CD4-positive, alpha-beta T cell (primary cell): ENCODE results near the gene THAP12. TPM values are rescaled to one million over a fixed set of nuclear protein-coding genes. Genes with fewer than 3 reads are reported as not detected.

Experiments used
- ATAC-seq: fragments of 200-7000 bp; cut with Tn5 transposase; one replicate; pipeline ENCODE4 v1.10.0; 2022; ENCODE audit warnings: mild to moderate bottlenecking; ENCODE audit not compliant: poor library complexity
- CTCF ChIA-PET: fragments of 350-600 bp; sonication (Branson Sonifier 250); formaldehyde crosslinking; loops from one replicate; lab custom pipeline; 2021; ENCODE audit warnings: antibody characterized with exemption, inconsistent platforms; lab: Charles Lee
- POLR2A ChIA-PET: fragments of 350-600 bp; sonication (Branson Sonifier 250); formaldehyde crosslinking; loops from one replicate; lab custom pipeline; 2021; ENCODE audit warnings: antibody characterized with exemption, inconsistent platforms; lab: Charles Lee
- DNase-seq, 14 experiments: peaks; one replicate each; pipeline ENCODE4 v3.0.0-alpha.2; 2013 to 2020; ENCODE audit warnings: mixed read lengths in 2 of 14
- H3K27ac ChIP-seq, 2 donors: one replicate each; pipeline versions ENCODE4 v1.5.1 to v1.7.0; 2013; ENCODE audit warnings: low read length in 2 of 2, low read depth in 1 of 2, mild to moderate bottlenecking in 1 of 2
- H3K27me3 ChIP-seq, 2 experiments: 1 replicate in 1 of 2; 2 replicates in 1 of 2; pipeline versions ENCODE4 v1.6.1 to v1.7.0; 2013; ENCODE audit warnings: low read length in 2 of 2, control low read depth in 1 of 2, mild to moderate bottlenecking in 1 of 2, moderate library complexity in 1 of 2; ENCODE audit not compliant: insufficient read depth in 2 of 2, control insufficient read depth in 1 of 2
- H3K36me3 ChIP-seq: one replicate; pipeline ENCODE4 v1.6.1; 2013; ENCODE audit warnings: low read length, control low read depth; ENCODE audit not compliant: insufficient read depth
- H3K4me1 ChIP-seq: one replicate; pipeline ENCODE4 v1.6.1; 2013; ENCODE audit warnings: low read length, control low read depth; ENCODE audit not compliant: insufficient read depth
- H3K4me3 ChIP-seq: one replicate; pipeline ENCODE4 v1.5.1; 2013; ENCODE audit warnings: mild to moderate bottlenecking, low read length, moderate library complexity
- H3K9me3 ChIP-seq, 2 experiments: 1 replicate in 1 of 2; 2 replicates in 1 of 2; pipeline versions ENCODE4 v1.6.1 to v1.7.0; 2013; ENCODE audit warnings: low read length in 2 of 2, mild to moderate bottlenecking in 2 of 2, control low read depth in 1 of 2, moderate library complexity in 1 of 2; ENCODE audit not compliant: control insufficient read depth in 1 of 2, insufficient read depth in 1 of 2
- H3K27ac Mint-ChIP-seq: one replicate; pipeline ENCODE4 v1.8.0; 2020; ENCODE audit warnings: mixed read lengths
- H3K27me3 Mint-ChIP-seq: one replicate; pipeline ENCODE4 v1.8.0; 2021; ENCODE audit warnings: mixed read lengths
- H3K36me3 Mint-ChIP-seq: one replicate; pipeline ENCODE4 v1.8.0; 2021; ENCODE audit warnings: low read depth, mixed read lengths
- H3K4me1 Mint-ChIP-seq: one replicate; pipeline ENCODE4 v1.8.0; 2021; ENCODE audit warnings: low read depth, mixed read lengths
- H3K4me3 Mint-ChIP-seq: one replicate; pipeline ENCODE4 v1.8.0; 2020; ENCODE audit warnings: mild to moderate bottlenecking, mixed read lengths
- H3K9me3 Mint-ChIP-seq: one replicate; pipeline ENCODE4 v1.8.0; 2020; ENCODE audit warnings: mixed read lengths
- intact Hi-C, 2 experiments: fragments of 100-400 bp; cut with DNase I in 1 of 2; cut with micrococcal nuclease in 1 of 2; formaldehyde crosslinking; loops; one replicate each; pipeline versions ENCODE4 v1.15.1 to v1.9.0; 2023 to 2025; cut with DNase I, micrococcal nuclease
- total RNA-seq, 174 experiments: library from RNA in 2 of 174; stranded (reverse) in 2 of 174; gene quantifications; one replicate each; pipeline ENCODE4 v1.2.3 and lab custom pipeline; 2021 to 2026
- TF ChIP-seq, protein P1 (sequence below): fragments of 200-600 bp; IDR thresholded peaks from one replicate; pipeline ENCODE4 v1.8.0; 2022; ENCODE audit warnings: antibody characterized with exemption, mild to moderate bottlenecking

The THAP12 gene
- total RNA-seq, 2 experiments from 2014 or later: 34.8 to 36.3 TPM

GRCh38 chr11:76315182-76315853 lies 65.6 kb downstream of the THAP12 start:
- no peak overlapping the region for H3K4me3 Mint-ChIP-seq
- H3K9me3 ChIP-seq: no peaks in the 10 kb centered on the region
- no peaks in the 10 kb centered on the region for H3K36me3 Mint-ChIP-seq
- peaks cover 4% of the 10 kb centered on the region for H3K4me1 ChIP-seq
- TF ChIP-seq, protein P1, sequence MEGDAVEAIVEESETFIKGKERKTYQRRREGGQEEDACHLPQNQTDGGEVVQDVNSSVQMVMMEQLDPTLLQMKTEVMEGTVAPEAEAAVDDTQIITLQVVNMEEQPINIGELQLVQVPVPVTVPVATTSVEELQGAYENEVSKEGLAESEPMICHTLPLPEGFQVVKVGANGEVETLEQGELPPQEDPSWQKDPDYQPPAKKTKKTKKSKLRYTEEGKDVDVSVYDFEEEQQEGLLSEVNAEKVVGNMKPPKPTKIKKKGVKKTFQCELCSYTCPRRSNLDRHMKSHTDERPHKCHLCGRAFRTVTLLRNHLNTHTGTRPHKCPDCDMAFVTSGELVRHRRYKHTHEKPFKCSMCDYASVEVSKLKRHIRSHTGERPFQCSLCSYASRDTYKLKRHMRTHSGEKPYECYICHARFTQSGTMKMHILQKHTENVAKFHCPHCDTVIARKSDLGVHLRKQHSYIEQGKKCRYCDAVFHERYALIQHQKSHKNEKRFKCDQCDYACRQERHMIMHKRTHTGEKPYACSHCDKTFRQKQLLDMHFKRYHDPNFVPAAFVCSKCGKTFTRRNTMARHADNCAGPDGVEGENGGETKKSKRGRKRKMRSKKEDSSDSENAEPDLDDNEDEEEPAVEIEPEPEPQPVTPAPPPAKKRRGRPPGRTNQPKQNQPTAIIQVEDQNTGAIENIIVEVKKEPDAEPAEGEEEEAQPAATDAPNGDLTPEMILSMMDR: no peak
- peaks cover 11% of the 10 kb centered on the region for H3K27me3 Mint-ChIP-seq
- H3K4me1 Mint-ChIP-seq: no peaks in the 10 kb centered on the region
- peaks cover 6 to 7% of the 10 kb centered on the region in 2 experiments for H3K27me3 ChIP-seq
- no peaks in the 10 kb centered on the region for H3K36me3 ChIP-seq
- no peak for ATAC-seq
- ChIA-PET CTCF (interaction anchor here (1.3 kb wide), 1 partner anchor 106 kb away, joined by 3 read pairs; no protein-coding TSS in a partner anchor), POLR2A (interaction anchor here (0.7 kb wide), 1 partner anchor 166 kb away, joined by 7 read pairs; no protein-coding TSS in a partner anchor)
- H3K27ac ChIP-seq: no peak overlapping the region
- H3K27ac Mint-ChIP-seq: no peak overlapping the region
- DNase-seq: no peak
- H3K4me3 ChIP-seq: no peak overlapping the region
- no peaks in the 10 kb centered on the region for H3K9me3 Mint-ChIP-seq
- intact Hi-C loops: loop anchor here in 1 of 2 experiments (5.0 to 10.0 kb wide), 2 partner anchors 513 to 611 kb away; no protein-coding TSS in a partner anchor

GRCh38 chr11:76314741-76315090 lies 66.2 kb downstream of the THAP12 start:
- TF ChIP-seq, protein P1: no peak
- ChIA-PET CTCF (interaction anchor here (1.1 kb wide), 1 partner anchor 107 kb away, joined by 3 read pairs; no protein-coding TSS in a partner anchor), POLR2A (interaction anchor here (0.7 kb wide), 1 partner anchor 165 kb away, joined by 7 read pairs; no protein-coding TSS in a partner anchor)
- Histone ChIP-seq H3K9me3 (no peaks in the 10 kb centered on the region), H3K4me3 (no peak overlapping the region), H3K27ac (no peak overlapping the region), H3K36me3 (no peaks in the 10 kb centered on the region), H3K27me3 (peaks cover 0 to 1% of the 10 kb centered on the region in 2 experiments), H3K4me1 (peaks cover 4% of the 10 kb centered on the region)
- Mint-ChIP-seq H3K27ac (no peak overlapping the region), H3K27me3 (peaks cover 5% of the 10 kb centered on the region), H3K9me3 (no peaks in the 10 kb centered on the region), H3K4me1 (no peaks in the 10 kb centered on the region), H3K4me3 (no peak overlapping the region), H3K36me3 (no peaks in the 10 kb centered on the region)
- no peak for DNase-seq
- no peak for ATAC-seq
- intact Hi-C loops: loop anchor here in 1 of 2 experiments (5.0 to 10.0 kb wide), 2 partner anchors 512 to 610 kb away; no protein-coding TSS in a partner anchor

- intact Hi-C loops: loop anchor here in 1 of 2 experiments (10.0 kb wide), 1 partner anchor 609 kb away; no protein-coding TSS in a partner anchor
- TF ChIP-seq, protein P1: no peak
- H3K4me3 ChIP-seq: no peak overlapping the region
- no peaks in the 10 kb centered on the region for H3K36me3 Mint-ChIP-seq
- no peak overlapping the region for H3K27ac Mint-ChIP-seq
- no peaks in the 10 kb centered on the region for H3K4me1 Mint-ChIP-seq
- no peak overlapping the region for H3K4me3 Mint-ChIP-seq
- H3K9me3 ChIP-seq: no peaks in the 10 kb centered on the region
- peaks cover 4% of the 10 kb centered on the region for H3K4me1 ChIP-seq
- no peaks in the 10 kb centered on the region for H3K36me3 ChIP-seq
- peaks cover 5% of the 10 kb centered on the region for H3K27me3 Mint-ChIP-seq
- no peak for DNase-seq
- POLR2A ChIA-PET: no interaction called here
- no peaks in the 10 kb centered on the region for H3K27me3 ChIP-seq
- no peak overlapping the region for H3K27ac ChIP-seq
- CTCF ChIA-PET: interaction anchor here (1.1 kb wide), 1 partner anchor 106 kb away, joined by 3 read pairs; no protein-coding TSS in a partner anchor
- no peaks in the 10 kb centered on the region for H3K9me3 Mint-ChIP-seq
- no peak for ATAC-seq
Measured at GRCh38 chr11:76313913-76314740, 66.8 kb downstream of the THAP12 start.
